ENCODE measurements around the gene SLN.

SLN gene

DNA sequence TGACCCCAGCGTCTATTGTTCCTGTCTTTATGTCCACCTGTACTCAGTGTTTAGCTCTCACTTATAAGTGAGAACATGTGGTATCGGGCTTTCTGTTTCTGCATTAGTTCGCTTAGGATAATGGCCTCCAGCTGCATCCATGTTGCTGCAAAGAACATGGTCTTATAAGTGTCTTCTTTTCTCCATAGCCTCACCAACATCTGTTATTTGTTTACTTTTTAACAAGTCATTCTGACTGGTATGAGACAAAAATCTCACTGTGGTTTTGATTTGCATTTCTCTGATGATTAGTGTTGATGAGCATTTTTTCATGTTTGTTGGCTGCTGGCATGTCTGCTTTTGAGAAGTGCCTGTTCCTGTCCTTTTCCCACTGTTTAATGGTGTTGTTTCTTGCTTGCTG lies 21.7 kb upstream of the SLN start:
- no peaks in the 10 kb centered on the region for H3K4me1 ChIP-seq (ENCODE audit: insufficient read depth, low read length)
- H3K36me3 ChIP-seq (ENCODE audit: insufficient read depth, low read length): no peaks in the 10 kb centered on the region
- H3K9ac ChIP-seq (ENCODE audit: low read depth, low read length): no peak overlapping the region
- H3K9me3 ChIP-seq (ENCODE audit: control insufficient read depth, insufficient read depth, low read length): no peaks in the 10 kb centered on the region

GRCh38 chr11:107732689-107733051 lies 20.8 kb upstream of the SLN start:
- Histone ChIP-seq H3K9me3 (ENCODE audit: control insufficient read depth, insufficient read depth, low read length) (no peaks in the 10 kb centered on the region), H3K9ac (ENCODE audit: low read depth, low read length) (no peak overlapping the region), H3K4me1 (ENCODE audit: insufficient read depth, low read length) (no peaks in the 10 kb centered on the region), H3K36me3 (ENCODE audit: insufficient read depth, low read length) (no peaks in the 10 kb centered on the region)

DNA sequence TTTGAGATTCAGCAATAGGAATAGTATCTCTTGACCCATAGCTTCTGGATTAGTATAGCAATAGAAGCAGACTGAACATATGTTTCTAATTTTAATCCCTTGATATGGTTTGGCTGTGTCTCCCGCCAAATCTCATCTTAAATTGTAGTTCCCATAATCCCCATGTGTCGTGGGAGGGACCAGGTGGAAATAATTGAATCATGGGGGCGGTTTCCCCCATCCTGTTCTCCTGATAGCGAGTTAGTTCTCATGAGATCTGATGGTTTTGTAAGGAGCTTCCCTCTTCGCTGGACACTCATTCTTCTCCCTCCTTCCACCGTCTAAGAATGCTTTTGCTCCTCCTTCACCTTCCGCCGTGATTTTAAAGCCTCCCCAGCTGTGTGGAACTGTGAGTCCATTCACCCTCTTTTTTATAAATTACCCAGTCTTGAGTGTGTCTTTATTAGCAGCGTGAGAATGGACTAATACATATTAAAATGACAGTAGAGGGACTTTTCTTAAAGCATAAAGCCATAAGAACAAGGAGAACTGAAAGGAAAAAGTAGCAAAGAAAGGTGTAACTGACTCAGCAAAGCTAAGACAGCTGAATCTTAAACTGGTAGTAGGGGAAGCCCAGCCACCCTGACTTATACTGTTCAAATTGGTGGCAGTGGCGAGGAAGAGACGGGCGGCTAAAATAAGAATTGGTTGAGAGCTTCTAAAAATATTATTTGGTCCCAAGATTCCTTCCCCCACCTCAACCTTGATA lies 20.3 kb upstream of the SLN start:
- H3K4me1 ChIP-seq (ENCODE audit: insufficient read depth, low read length): no peaks in the 10 kb centered on the region
- no peaks in the 10 kb centered on the region for H3K36me3 ChIP-seq (ENCODE audit: insufficient read depth, low read length)
- H3K9ac ChIP-seq (ENCODE audit: low read depth, low read length): no peak overlapping the region

DNA sequence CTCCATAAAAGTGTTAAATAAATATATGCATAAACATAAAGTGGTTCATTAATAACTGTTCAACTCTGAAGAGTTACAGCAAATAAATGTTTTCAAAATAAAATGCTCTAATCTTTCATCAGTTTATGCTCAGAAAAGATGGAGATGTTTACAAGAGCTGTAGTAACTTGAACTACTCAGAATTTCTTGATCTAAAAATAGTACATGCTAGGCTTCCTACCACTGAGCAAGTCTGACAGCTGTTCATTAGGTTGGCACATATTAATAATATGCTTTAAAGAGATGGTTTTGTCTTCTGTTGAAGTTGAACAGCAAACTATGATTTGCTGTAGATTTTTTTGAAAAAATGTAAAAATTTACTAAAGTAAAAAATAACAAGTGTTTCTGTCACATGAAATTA lies 10.8 kb upstream of the SLN start:
- H3K9ac ChIP-seq (ENCODE audit: low read depth, low read length): no peak overlapping the region
- H3K4me1 ChIP-seq (ENCODE audit: insufficient read depth, low read length): no peaks in the 10 kb centered on the region
- H3K36me3 ChIP-seq (ENCODE audit: insufficient read depth, low read length): no peaks in the 10 kb centered on the region
- no peaks in the 10 kb centered on the region for H3K9me3 ChIP-seq (ENCODE audit: control insufficient read depth, insufficient read depth, low read length)

More for the DNA sequence above, 20.3 kb upstream of the SLN start:
- H3K9me3 ChIP-seq (ENCODE audit: control insufficient read depth, insufficient read depth, low read length): no peaks in the 10 kb centered on the region

GRCh38 chr11:107721207-107721606 lies 9.4 kb upstream of the SLN start:
- H3K36me3 ChIP-seq (ENCODE audit: insufficient read depth, low read length): no peaks in the 10 kb centered on the region
- H3K9me3 ChIP-seq (ENCODE audit: control insufficient read depth, insufficient read depth, low read length): no peaks in the 10 kb centered on the region
- no peaks in the 10 kb centered on the region for H3K4me1 ChIP-seq (ENCODE audit: insufficient read depth, low read length)
- H3K9ac ChIP-seq (ENCODE audit: low read depth, low read length): no peak overlapping the region

DNA sequence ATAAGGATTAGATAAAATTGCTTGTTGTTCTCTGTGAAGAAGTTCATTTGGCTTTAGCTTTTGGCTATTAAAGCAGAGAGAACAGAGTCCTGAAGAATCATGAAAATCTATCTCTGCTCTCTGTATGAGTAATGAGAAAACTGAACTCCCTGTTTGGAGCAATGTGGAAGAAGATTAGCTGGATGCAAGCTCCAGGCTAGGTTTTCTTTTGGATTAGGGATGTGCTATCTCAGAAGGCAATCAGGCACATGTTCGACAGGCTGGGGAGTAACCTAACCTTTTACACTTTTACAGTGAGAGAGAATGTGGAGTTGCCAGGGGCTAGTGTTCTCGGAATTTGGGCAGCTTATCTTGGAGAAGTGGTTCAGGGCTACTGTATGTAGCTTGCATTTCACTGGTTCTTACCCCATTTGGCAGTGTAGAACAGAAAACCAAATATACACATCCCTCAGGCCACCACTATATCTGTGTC lies 8.5 kb upstream of the SLN start:
- no peaks in the 10 kb centered on the region for H3K9me3 ChIP-seq (ENCODE audit: control insufficient read depth, insufficient read depth, low read length)
- H3K4me1 ChIP-seq (ENCODE audit: insufficient read depth, low read length): no peaks in the 10 kb centered on the region
- no peak overlapping the region for H3K9ac ChIP-seq (ENCODE audit: low read depth, low read length)
- H3K36me3 ChIP-seq (ENCODE audit: insufficient read depth, low read length): no peaks in the 10 kb centered on the region

GRCh38 chr11:107719557-107720302 lies 7.9 kb upstream of the SLN start:
- Histone ChIP-seq H3K9me3 (ENCODE audit: control insufficient read depth, insufficient read depth, low read length) (no peaks in the 10 kb centered on the region), H3K9ac (ENCODE audit: low read depth, low read length) (no peak overlapping the region), H3K36me3 (ENCODE audit: insufficient read depth, low read length) (no peaks in the 10 kb centered on the region), H3K4me1 (ENCODE audit: insufficient read depth, low read length) (no peaks in the 10 kb centered on the region)

- H3K9me3 ChIP-seq (ENCODE audit: control insufficient read depth, insufficient read depth, low read length): no peaks in the 10 kb centered on the region
- no peaks in the 10 kb centered on the region for H3K4me1 ChIP-seq (ENCODE audit: insufficient read depth, low read length)
- no peaks in the 10 kb centered on the region for H3K36me3 ChIP-seq (ENCODE audit: insufficient read depth, low read length)
- no peak overlapping the region for H3K9ac ChIP-seq (ENCODE audit: low read depth, low read length)
Measured at GRCh38 chr11:107719073-107719472, 7.2 kb upstream of the SLN start.

DNA sequence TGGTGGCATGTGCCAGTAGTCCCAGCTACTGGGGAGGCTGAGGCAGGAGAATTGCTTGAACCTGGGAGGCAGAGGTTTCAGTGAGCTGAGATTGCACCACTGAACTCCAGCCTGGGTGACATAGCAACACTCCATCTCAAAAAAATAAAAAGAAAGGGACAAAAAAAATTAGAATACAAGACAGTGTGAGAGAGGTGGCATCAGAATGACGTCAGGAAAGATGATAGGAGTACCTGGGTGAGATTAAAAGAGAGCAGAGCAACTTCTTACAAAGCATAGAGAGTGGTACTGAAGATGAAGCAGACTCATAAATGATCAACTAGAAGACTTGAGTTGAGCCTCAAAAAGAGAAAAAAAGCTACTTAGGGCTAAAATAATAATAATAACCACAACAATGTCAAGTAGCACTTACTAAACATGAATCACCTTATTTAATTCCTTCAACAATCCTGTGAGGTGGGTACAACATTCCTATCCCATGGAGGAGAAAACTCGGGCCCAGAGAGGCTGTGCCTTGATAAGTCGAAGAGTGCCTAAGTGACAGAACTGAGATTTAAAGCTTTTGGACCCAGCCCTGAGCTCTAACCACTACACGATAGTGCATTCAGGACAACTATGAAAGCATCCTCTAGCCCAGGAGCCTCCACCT lies 5.2 kb upstream of the SLN start:
- Histone ChIP-seq H3K9ac (ENCODE audit: low read depth, low read length) (no peak overlapping the region), H3K36me3 (ENCODE audit: insufficient read depth, low read length) (no peaks in the 10 kb centered on the region), H3K4me1 (ENCODE audit: insufficient read depth, low read length) (no peaks in the 10 kb centered on the region), H3K9me3 (ENCODE audit: control insufficient read depth, insufficient read depth, low read length) (no peaks in the 10 kb centered on the region)

GRCh38 chr11:107713009-107713408 lies 1.2 kb upstream of the SLN start:
- Histone ChIP-seq H3K9ac (ENCODE audit: low read depth, low read length) (no peak overlapping the region), H3K36me3 (ENCODE audit: insufficient read depth, low read length) (no peaks in the 10 kb centered on the region), H3K4me1 (ENCODE audit: insufficient read depth, low read length) (no peaks in the 10 kb centered on the region), H3K9me3 (ENCODE audit: control insufficient read depth, insufficient read depth, low read length) (no peaks in the 10 kb centered on the region)

- Histone ChIP-seq H3K9me3 (ENCODE audit: control insufficient read depth, insufficient read depth, low read length) (no peaks in the 10 kb centered on the region), H3K36me3 (ENCODE audit: insufficient read depth, low read length) (no peaks in the 10 kb centered on the region), H3K4me1 (ENCODE audit: insufficient read depth, low read length) (no peaks in the 10 kb centered on the region; the same call in 1 of the 2 replicates), H3K9ac (ENCODE audit: low read depth, low read length) (no peak overlapping the region)
Measured at GRCh38 chr11:107710301-107710700, 1.6 kb downstream of the SLN start.

DNA sequence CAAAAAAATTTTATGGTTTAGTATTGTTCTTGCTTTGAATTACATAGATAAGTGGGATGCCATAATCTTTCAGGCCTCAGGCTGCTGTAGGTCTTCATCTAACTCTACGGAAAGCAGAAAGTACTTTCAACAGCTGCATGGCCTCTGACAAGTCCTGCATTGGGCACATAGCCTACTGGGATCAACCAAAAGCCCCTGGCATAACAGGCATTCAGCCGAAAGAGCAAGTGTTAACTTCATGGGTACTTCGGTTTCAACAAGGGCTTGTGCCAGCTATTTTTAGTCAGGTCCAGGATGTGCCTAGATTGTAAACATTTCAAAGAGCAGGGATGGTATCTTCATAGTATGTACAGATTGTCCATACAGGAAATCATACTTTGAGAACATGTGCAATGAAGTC lies 3.1 kb downstream of the SLN start:
- no peak overlapping the region for H3K9ac ChIP-seq (ENCODE audit: low read depth, low read length)
- no peaks in the 10 kb centered on the region; the same call in 1 of the 2 replicates for H3K4me1 ChIP-seq (ENCODE audit: insufficient read depth, low read length)
- H3K36me3 ChIP-seq (ENCODE audit: insufficient read depth, low read length): no peaks in the 10 kb centered on the region
- no peaks in the 10 kb centered on the region for H3K9me3 ChIP-seq (ENCODE audit: control insufficient read depth, insufficient read depth, low read length)

DNA sequence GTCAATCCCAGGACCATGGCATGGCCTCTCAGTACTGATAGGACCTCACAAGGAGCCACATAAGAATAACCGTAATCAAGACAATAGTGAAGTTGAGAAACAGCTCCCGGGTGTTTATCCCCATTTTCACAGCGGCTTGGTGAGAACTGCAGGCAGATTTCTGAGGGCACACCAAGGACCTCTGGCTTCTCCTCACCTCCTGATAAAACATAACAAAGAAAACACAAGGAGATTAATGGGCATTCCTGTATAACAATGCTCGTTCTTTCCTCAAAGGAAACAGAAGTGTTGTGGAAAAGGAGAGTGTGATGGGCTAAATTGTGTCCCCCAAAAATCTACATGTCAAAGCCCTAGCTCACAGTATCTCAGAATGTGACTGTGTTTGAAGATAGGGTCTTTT lies 4.0 kb downstream of the SLN start:
- H3K4me1 ChIP-seq (ENCODE audit: insufficient read depth, low read length): no peaks in the 10 kb centered on the region; the same call in 1 of the 2 replicates
- no peaks in the 10 kb centered on the region for H3K9me3 ChIP-seq (ENCODE audit: control insufficient read depth, insufficient read depth, low read length)
- no peaks in the 10 kb centered on the region for H3K36me3 ChIP-seq (ENCODE audit: insufficient read depth, low read length)
- no peak overlapping the region for H3K9ac ChIP-seq (ENCODE audit: low read depth, low read length)

DNA sequence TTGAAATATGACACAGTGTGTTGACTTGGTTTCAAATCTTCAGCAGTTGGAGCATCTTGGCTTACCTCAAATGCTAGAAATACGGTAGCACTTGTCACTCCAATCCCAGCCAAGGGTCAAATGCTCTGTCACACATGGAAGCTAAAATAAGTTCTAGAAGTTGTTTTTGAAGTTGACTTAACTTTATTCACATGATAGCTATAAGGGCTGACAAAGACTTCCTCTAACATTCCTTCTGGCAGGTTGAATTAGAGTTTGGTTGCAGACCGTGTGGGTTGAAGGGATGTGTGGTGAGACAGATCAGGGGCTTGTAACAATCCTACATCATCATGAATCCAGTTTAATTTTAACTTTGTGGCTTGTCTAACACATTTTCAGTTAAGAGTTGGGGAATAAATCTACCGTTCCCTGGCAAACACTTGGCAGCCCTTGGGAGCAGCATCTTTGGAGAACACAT lies 4.6 kb downstream of the SLN start:
- H3K36me3 ChIP-seq (ENCODE audit: insufficient read depth, low read length): no peaks in the 10 kb centered on the region
- H3K9me3 ChIP-seq (ENCODE audit: control insufficient read depth, insufficient read depth, low read length): no peaks in the 10 kb centered on the region
- H3K9ac ChIP-seq (ENCODE audit: low read depth, low read length): no peak overlapping the region
- H3K4me1 ChIP-seq (ENCODE audit: insufficient read depth, low read length): no peaks in the 10 kb centered on the region; the same call in 1 of the 2 replicates

Data from ES-I3 (cell line).